ENCODE results near the gene DOK5. TPM values are rescaled to one million over a fixed set of nuclear protein-coding genes. Genes with fewer than 3 reads are reported as not detected.

Gene DOK5
- total and polyA plus RNA-seq, 2 of the 8 experiments (the other 6 are each of a cell fraction or from before 2014, with no cell fraction given), result 8.9 to 15.0 TPM

DNA sequence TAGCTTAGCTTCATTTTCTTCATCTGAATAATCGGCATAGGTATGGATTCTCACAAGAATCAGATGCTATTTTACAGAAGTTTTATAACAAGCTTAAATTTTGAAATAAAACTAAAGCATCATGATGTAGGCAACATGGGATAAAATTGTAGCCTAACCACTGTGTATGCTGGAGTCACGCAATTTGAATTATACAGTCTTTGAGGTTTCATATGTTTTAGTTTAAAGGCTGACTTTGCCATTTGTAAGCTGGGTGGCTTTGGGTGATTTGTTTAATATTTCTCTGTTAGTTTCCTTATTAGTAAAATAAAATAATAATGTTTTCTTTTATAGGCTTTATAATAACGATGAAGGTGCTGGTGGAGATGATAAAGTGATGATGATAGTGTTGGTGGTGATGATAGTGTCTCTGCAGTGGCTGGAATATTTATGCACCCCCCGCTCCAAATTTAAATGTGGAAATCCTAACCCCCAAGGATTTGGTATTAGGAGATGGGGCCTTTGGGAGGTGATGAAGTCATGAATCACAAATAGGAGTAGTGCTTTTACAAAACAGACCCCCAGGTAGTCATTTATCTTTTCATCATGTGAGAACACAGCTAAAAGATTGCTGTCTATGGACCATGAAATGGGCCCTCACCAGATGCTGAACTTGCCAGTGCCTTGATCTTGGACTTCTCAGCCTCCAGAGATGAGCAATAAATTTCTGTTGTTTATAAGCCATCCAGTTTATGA is 42.0 kb downstream of the DOK5 start (continued):
- TF ChIP-seq, protein P1, sequence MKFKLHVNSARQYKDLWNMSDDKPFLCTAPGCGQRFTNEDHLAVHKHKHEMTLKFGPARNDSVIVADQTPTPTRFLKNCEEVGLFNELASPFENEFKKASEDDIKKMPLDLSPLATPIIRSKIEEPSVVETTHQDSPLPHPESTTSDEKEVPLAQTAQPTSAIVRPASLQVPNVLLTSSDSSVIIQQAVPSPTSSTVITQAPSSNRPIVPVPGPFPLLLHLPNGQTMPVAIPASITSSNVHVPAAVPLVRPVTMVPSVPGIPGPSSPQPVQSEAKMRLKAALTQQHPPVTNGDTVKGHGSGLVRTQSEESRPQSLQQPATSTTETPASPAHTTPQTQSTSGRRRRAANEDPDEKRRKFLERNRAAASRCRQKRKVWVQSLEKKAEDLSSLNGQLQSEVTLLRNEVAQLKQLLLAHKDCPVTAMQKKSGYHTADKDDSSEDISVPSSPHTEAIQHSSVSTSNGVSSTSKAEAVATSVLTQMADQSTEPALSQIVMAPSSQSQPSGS (IDR thresholded peaks at IDR 0.05; ENCODE audit: low read length), result no peak
- no peak for TF ChIP-seq SRF (IDR thresholded peaks at IDR 0.05; ENCODE audit: low read depth, low read length)
- no peak for TF ChIP-seq HDAC2 (IDR thresholded peaks at IDR 0.05; ENCODE audit: borderline replicate concordance in 1 of 2, low read depth in 2 of 2, low read length in 2 of 2)
- no peak for TF ChIP-seq KDM1A (IDR thresholded peaks at IDR 0.05; ENCODE audit: borderline replicate concordance, low read length)
